GM18502 (cell line): ENCODE data around the gene SLC9A8.

Experiments
- ATAC-seq: cut with Tn5 transposase; IDR thresholded peaks from one replicate; pipeline ENCODE4 v1.9.1; 2021; ENCODE audit warnings: mild to moderate bottlenecking; ENCODE audit not compliant: unreplicated experiment, poor library complexity

SLC9A8 gene

GRCh38 chr20:49786668-49787370 is 25.8 kb upstream of the SLC9A8 start:
- no peak for ATAC-seq

GRCh38 chr20:49787371-49788357 is 25.0 kb upstream of the SLC9A8 start:
- no peak for ATAC-seq

GRCh38 chr20:49790077-49790798 is 22.4 kb upstream of the SLC9A8 start:
- ATAC-seq: no peak

GRCh38 chr20:49791165-49791564 is 21.5 kb upstream of the SLC9A8 start:
- ATAC-seq: no peak

GRCh38 chr20:49792006-49792405 is 20.6 kb upstream of the SLC9A8 start:
- no peak for ATAC-seq

- ATAC-seq: no peak
Observed at GRCh38 chr20:49792611-49793010, 20.0 kb upstream of the SLC9A8 start.

- no peak for ATAC-seq
Observed at GRCh38 chr20:49794336-49795134, 18.1 kb upstream of the SLC9A8 start.

GRCh38 chr20:49795135-49795424 is 17.5 kb upstream of the SLC9A8 start:
- no peak for ATAC-seq

- ATAC-seq: no peak
Observed at GRCh38 chr20:49796600-49797343, 15.9 kb upstream of the SLC9A8 start.

GRCh38 chr20:49797344-49797615 is 15.3 kb upstream of the SLC9A8 start:
- ATAC-seq: no peak

- no peak for ATAC-seq
Observed at GRCh38 chr20:49798718-49799117, 13.9 kb upstream of the SLC9A8 start.

GRCh38 chr20:49799698-49800097 is 12.9 kb upstream of the SLC9A8 start:
- no peak for ATAC-seq

GRCh38 chr20:49803418-49803817 is 9.2 kb upstream of the SLC9A8 start:
- no peak for ATAC-seq

- ATAC-seq: no peak
Observed at GRCh38 chr20:49804364-49804763, 8.3 kb upstream of the SLC9A8 start.

- ATAC-seq: peak; percentile 41
Observed at GRCh38 chr20:49805224-49805876, 7.3 kb upstream of the SLC9A8 start.

GRCh38 chr20:49808753-49809152 is 3.9 kb upstream of the SLC9A8 start:
- no peak for ATAC-seq

GRCh38 chr20:49809803-49810359 is 2.7 kb upstream of the SLC9A8 start:
- no peak for ATAC-seq

GRCh38 chr20:49810491-49811190 is 2.0 kb upstream of the SLC9A8 start:
- no peak for ATAC-seq
